Activated CD8-positive, alpha-beta memory T cell treated with anti-CD3 and anti-CD28 coated beads, Interleukin-2, amount 10 ng/mL, durations not matched to agents 7 days and 5 days (primary cell): Measurements from ENCODE around the gene EFNA1. TPM values are rescaled to one million over a fixed set of nuclear protein-coding genes. Genes with fewer than 3 reads are reported as not detected.
"Not testable (repeated sequence)": the region's sequence is repeated elsewhere in the genome, so short reads cannot be mapped to it uniquely, and the experiment has no call there.

Experiments
- ATAC-seq: fragments of 150-1000 bp; cut with Tn5 transposase; one replicate; pipeline ENCODE4 v1.10.0; 2021; ENCODE audit warnings: moderate library complexity
- CTCF ChIA-PET: fragments of 350-600 bp; sonication (Branson Sonifier 250); formaldehyde crosslinking; loops from one replicate; lab custom pipeline; 2021; ENCODE audit warnings: antibody characterized with exemption; lab: Charles Lee
- DNase-seq: peaks from one replicate; pipeline ENCODE4 v3.0.0-alpha.2; 2020
- H3K27ac Mint-ChIP-seq: one replicate; pipeline ENCODE4 v1.8.0; 2021; ENCODE audit warnings: mild to moderate bottlenecking, mixed read lengths
- H3K27me3 Mint-ChIP-seq: one replicate; pipeline ENCODE4 v1.8.0; 2021; ENCODE audit warnings: mixed read lengths
- H3K36me3 Mint-ChIP-seq: one replicate; pipeline ENCODE4 v1.8.0; 2021; ENCODE audit warnings: mild to moderate bottlenecking, mixed read lengths
- H3K4me1 Mint-ChIP-seq: one replicate; pipeline ENCODE4 v1.8.0; 2021; ENCODE audit warnings: mixed read lengths
- H3K4me3 Mint-ChIP-seq: one replicate; pipeline ENCODE4 v1.8.0; 2021; ENCODE audit warnings: mild to moderate bottlenecking, moderate library complexity, mixed read lengths
- H3K9me3 Mint-ChIP-seq: one replicate; pipeline ENCODE4 v1.8.0; 2022; ENCODE audit warnings: low read depth, mixed read lengths
- total RNA-seq, 2 experiments: library from RNA; stranded (reverse); gene quantifications; one replicate each; pipeline ENCODE4 v1.2.3, GENCODE V29; 2021

Gene EFNA1
- total RNA-seq, 2 experiments from 2014 or later = not detected

GRCh38 chr1:155104605-155105534, 22.8 kb upstream of the EFNA1 start:
- CTCF ChIA-PET = no interaction called here
- H3K4me3 Mint-ChIP-seq = no peak overlapping the region
- H3K36me3 Mint-ChIP-seq = no peaks in the 10 kb centered on the region
- DNase-seq (no peak), ATAC-seq (no peak)
- no peaks in the 10 kb centered on the region for H3K4me1 Mint-ChIP-seq
- peaks cover 12% of the 10 kb centered on the region for H3K27me3 Mint-ChIP-seq
- no peaks in the 10 kb centered on the region for H3K9me3 Mint-ChIP-seq
- no peak overlapping the region for H3K27ac Mint-ChIP-seq

DNA sequence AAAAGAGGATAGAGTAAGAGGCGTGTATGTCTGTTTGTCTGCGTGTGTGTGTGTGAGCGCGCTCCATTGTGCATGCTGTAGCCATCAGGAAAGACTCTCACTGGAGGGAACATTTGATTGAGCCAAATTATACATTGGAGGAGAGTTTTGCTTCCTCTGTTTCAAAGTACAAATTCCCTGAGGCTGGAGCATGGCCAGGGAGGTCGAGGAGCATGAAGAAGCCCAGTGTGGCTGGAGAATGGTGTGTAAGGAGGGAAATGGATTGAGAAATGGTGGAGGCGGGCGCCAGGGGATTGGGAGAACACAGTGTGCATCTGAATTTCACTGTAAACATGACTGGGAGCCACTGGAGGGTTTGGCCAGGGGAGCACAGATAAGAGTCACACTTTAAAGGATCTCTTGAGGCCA, 22.1 kb upstream of the EFNA1 start:
- DNase-seq (no peak), ATAC-seq (no peak)
- Mint-ChIP-seq H3K4me3 (no peak overlapping the region), H3K36me3 (no peaks in the 10 kb centered on the region), H3K9me3 (no peaks in the 10 kb centered on the region), H3K27ac (no peak overlapping the region), H3K4me1 (no peaks in the 10 kb centered on the region), H3K27me3 (peaks cover 12% of the 10 kb centered on the region)
- CTCF ChIA-PET = interaction anchor here (2.1 kb wide), 1 partner anchor 14 kb away, joined by 7 read pairs; no protein-coding TSS in a partner anchor

DNA sequence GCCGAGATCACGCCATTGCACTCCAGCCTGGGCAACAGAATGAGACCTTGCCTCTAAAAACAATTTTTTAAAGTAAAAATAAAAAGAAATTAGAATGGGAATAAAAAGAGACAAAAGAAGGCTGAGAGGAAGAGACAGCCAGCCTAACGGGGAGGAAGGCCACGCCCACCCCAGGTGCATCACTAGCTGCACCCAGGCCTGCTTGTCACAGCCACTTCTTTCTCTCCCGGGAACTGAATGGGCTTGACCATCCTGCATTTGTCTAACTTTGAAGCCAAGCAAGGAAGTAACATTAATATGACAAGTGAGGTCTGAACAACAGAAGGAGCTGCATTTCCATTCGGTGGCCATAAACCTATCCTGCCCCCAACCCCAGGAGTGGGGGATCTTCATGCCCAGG, 20.8 kb upstream of the EFNA1 start:
- CTCF ChIA-PET = interaction anchor here (0.6 to 2.4 kb wide), 4 partner anchors 15 to 66 kb away, joined by 3 to 10 read pairs (median 7); partner anchors contain the start of gene KRTCAP2
- ATAC-seq (no peak), DNase-seq (no peak)
- no peaks in the 10 kb centered on the region for H3K4me1 Mint-ChIP-seq
- H3K36me3 Mint-ChIP-seq = no peaks in the 10 kb centered on the region
- no peak overlapping the region for H3K27ac Mint-ChIP-seq
- H3K9me3 Mint-ChIP-seq = no peaks in the 10 kb centered on the region
- no peak overlapping the region for H3K4me3 Mint-ChIP-seq
- peaks cover 12% of the 10 kb centered on the region for H3K27me3 Mint-ChIP-seq

DNA sequence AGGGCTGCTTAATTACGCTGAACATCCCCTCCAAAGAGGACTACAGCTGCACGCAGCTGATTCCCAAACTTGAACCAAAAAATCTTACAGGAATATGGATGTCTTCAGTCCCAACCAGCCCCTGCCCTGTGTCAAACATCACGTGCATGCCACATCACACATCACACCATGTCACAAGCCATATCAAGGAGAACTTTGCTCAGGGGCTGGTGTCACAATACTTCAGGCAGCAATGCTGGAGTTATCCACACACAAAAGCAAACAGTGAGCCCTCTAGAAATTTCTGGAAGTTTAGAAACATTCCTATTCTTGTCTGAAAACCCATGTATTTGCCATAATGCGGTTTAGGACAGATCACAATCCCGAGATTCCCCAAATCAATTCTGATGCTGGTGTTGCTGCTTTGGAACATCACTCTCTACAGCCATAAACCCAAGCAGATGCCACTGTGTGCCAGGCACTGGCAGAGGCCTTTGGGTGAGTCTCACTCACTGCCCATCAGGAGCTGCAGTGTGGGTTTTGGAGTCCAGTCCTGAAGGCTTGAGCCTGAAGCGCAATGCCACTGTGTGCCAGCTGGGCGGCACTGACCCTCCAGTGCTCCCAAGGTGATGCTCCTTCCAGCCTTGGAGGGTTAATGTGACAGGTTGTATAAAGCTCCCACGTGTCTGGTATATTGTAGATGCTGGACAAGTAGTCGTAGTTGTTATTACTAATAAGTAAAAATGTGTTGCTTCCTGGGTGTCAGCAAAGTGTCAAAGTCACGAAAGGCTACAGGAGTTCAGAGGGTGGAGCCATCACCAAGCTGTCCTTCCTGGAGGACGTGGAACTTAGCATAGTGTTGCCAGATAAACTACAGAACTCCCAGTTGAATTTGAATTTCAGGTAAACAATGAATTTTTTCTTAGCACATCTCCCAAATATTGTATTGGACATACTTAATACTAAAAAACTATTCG, 20.1 kb upstream of the EFNA1 start:
- Mint-ChIP-seq H3K36me3 (no peaks in the 10 kb centered on the region), H3K27ac (no peak overlapping the region), H3K9me3 (no peaks in the 10 kb centered on the region), H3K27me3 (peaks cover 12% of the 10 kb centered on the region), H3K4me1 (no peaks in the 10 kb centered on the region), H3K4me3 (no peak overlapping the region)
- CTCF ChIA-PET = interaction anchor here (1.4 to 2.4 kb wide), 4 partner anchors 10 to 65 kb away, joined by 5 to 10 read pairs (median 7); partner anchors contain the start of gene KRTCAP2
- no peak for ATAC-seq
- DNase-seq = no peak

DNA sequence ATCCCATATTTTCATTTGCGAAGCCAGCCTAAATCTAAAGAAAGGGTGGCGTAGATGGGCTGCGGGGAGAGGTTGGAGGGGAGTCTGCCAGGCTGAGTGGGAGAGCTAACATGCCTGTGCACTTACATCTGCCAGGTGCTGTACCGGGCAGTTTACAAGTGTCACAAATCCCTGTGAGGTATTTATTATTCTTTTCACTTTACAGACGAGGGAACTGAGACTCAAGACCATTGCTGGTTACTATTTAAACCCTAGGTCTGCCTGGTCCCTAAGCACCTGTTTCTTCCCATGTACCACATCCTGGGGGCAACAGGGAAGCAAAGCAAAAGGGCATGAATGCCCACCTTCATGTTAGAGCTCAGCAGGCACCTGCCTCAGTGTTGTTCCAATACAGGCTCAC, 19.4 kb upstream of the EFNA1 start:
- peaks cover 12% of the 10 kb centered on the region for H3K27me3 Mint-ChIP-seq
- no peaks in the 10 kb centered on the region for H3K9me3 Mint-ChIP-seq
- no peak overlapping the region for H3K27ac Mint-ChIP-seq
- DNase-seq = no peak
- no peak overlapping the region for H3K4me3 Mint-ChIP-seq
- CTCF ChIA-PET = interaction anchor here (1.5 to 2.4 kb wide), 2 partner anchors 11 to 58 kb away, joined by 5 to 10 read pairs; no protein-coding TSS in a partner anchor
- H3K4me1 Mint-ChIP-seq = no peaks in the 10 kb centered on the region
- ATAC-seq = no peak
- no peaks in the 10 kb centered on the region for H3K36me3 Mint-ChIP-seq

GRCh38 chr1:155110381-155110780, 17.3 kb upstream of the EFNA1 start:
- H3K36me3 Mint-ChIP-seq = no peaks in the 10 kb centered on the region
- no peaks in the 10 kb centered on the region for H3K9me3 Mint-ChIP-seq
- H3K27ac Mint-ChIP-seq = no peak overlapping the region
- no peak overlapping the region for H3K4me3 Mint-ChIP-seq
- no peaks in the 10 kb centered on the region for H3K4me1 Mint-ChIP-seq
- CTCF ChIA-PET = interaction anchor here (1.2 to 2.4 kb wide), 3 partner anchors 19 to 57 kb away, joined by 3 to 8 read pairs (median 6); no protein-coding TSS in a partner anchor
- peaks cover 7% of the 10 kb centered on the region for H3K27me3 Mint-ChIP-seq
- DNase-seq (no peak), ATAC-seq (no peak)

- ATAC-seq = no peak
- no peaks in the 10 kb centered on the region for H3K36me3 Mint-ChIP-seq
- H3K4me3 Mint-ChIP-seq = no peak overlapping the region
- peaks cover 3% of the 10 kb centered on the region for H3K27me3 Mint-ChIP-seq
- no peaks in the 10 kb centered on the region for H3K9me3 Mint-ChIP-seq
- no peak overlapping the region for H3K27ac Mint-ChIP-seq
- no peaks in the 10 kb centered on the region for H3K4me1 Mint-ChIP-seq
- no peak for DNase-seq
- CTCF ChIA-PET = interaction anchor here (1.2 to 2.4 kb wide), 3 partner anchors 19 to 57 kb away, joined by 3 to 8 read pairs (median 6); no protein-coding TSS in a partner anchor
These were observed 16.9 kb upstream of the EFNA1 start for GRCh38 chr1:155110826-155111225.

DNA sequence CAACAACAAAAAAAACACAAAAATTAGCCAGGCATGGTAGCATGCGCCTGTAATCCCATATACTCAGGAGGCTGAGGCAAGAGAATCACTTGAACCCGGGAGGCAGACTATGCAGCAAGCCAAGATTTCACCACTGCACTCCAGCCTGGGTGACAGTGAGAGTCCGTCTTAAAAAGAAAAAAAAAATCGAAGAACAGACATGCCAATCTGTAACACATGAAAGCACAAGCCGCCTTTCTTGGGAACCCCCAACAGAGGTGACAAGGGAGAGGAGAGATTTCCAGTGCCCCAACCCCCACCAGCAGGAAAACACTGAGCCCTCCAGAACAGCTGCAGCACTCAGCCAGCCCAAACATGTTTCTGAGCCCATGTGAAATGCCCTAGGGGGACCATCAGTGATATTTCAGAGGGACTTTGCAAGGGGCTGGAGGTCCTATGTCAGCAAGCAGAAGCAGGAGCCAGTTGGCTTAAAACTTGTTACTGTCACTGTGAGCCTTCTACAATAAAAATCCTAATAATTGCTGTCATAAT, 14.2 kb upstream of the EFNA1 start:
- Mint-ChIP-seq H3K36me3 (no peaks in the 10 kb centered on the region), H3K27me3 (peaks cover 14% of the 10 kb centered on the region), H3K27ac (no peak overlapping the region), H3K4me1 (no peaks in the 10 kb centered on the region), H3K4me3 (no peak overlapping the region), H3K9me3 (no peaks in the 10 kb centered on the region)
- no peak for ATAC-seq
- CTCF ChIA-PET = no interaction called here
- no peak for DNase-seq

DNA sequence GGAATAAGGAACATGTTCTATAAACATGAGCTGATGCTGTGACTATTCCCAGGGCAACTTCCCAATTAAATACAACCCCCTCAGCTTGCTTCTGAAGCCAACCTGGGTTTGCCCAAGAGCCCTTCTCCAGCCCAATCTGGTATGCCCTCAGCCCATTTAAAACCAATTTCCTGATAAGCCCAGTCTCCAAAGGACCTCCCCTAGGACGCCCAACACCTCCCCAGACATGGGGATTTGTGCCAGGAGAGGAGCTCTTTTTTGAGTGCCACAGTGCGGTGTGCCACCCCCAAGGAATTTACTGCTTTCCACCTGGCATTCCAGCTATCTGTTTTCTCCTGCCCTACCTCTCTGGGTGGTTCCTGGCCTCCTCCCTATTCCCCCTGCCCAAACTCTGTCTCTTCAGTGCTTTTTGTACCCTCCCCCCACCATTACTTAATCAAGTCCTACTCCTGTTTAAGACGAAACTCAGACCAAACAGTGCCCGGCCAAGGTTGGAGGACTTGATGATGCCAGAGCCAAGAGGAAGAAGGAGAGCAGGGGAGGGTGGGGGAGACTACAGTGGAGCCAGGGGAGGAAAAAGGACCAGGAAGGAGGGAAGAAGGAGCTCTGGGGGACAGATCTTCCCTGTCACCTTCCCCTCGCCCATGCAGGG, 11.4 kb upstream of the EFNA1 start:
- ATAC-seq (no peak), DNase-seq (no peak)
- H3K4me3 Mint-ChIP-seq = no peak overlapping the region
- CTCF ChIA-PET = interaction anchor here (0.8 to 0.9 kb wide), 2 partner anchors 15 to 25 kb away, joined by 3 read pairs; no protein-coding TSS in a partner anchor
- peaks cover 21% of the 10 kb centered on the region for H3K27me3 Mint-ChIP-seq
- H3K4me1 Mint-ChIP-seq = no peaks in the 10 kb centered on the region
- no peaks in the 10 kb centered on the region for H3K36me3 Mint-ChIP-seq
- no peak overlapping the region for H3K27ac Mint-ChIP-seq
- no peaks in the 10 kb centered on the region for H3K9me3 Mint-ChIP-seq

DNA sequence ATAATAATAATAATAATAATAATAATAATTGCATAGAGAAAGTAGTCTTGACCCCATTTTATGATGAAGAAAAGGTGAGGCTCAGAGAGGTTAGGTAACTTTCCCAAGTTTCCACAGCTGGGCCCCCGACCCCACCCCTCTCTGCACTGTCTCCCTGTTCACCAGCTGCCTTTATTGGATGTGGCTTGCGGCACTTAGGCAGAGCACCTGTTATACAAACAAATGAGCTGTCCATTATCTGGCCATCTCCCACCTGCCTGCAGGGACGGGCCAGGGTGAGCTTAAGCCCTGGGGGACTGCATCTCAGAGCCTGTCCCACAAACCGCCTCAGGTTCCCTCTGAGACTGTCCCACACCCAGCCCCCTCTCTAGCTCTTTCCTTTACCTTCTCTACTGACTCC, 10.1 kb upstream of the EFNA1 start:
- CTCF ChIA-PET = interaction anchor here (0.7 to 1.1 kb wide), 3 partner anchors 21 to 579 kb away, joined by 3 to 6 read pairs (median 4); no protein-coding TSS in a partner anchor
- Mint-ChIP-seq H3K27ac (no peak overlapping the region), H3K36me3 (no peaks in the 10 kb centered on the region), H3K4me1 (no peaks in the 10 kb centered on the region), H3K9me3 (no peaks in the 10 kb centered on the region), H3K27me3 (peaks cover 27% of the 10 kb centered on the region), H3K4me3 (no peak overlapping the region)
- ATAC-seq (no peak), DNase-seq (no peak)

GRCh38 chr1:155118090-155118489, 9.6 kb upstream of the EFNA1 start:
- ATAC-seq, H3K4me3 Mint-ChIP-seq, H3K36me3 Mint-ChIP-seq, H3K9me3 Mint-ChIP-seq, H3K4me1 Mint-ChIP-seq, DNase-seq, H3K27ac Mint-ChIP-seq: not testable (repeated sequence)
- H3K27me3 Mint-ChIP-seq = peaks cover 29% of the 10 kb centered on the region
- CTCF ChIA-PET = interaction anchor here (0.7 to 1.0 kb wide), 2 partner anchors 27 to 580 kb away, joined by 3 to 4 read pairs; no protein-coding TSS in a partner anchor

GRCh38 chr1:155120253-155120652, 7.4 kb upstream of the EFNA1 start:
- H3K4me1 Mint-ChIP-seq = no peaks in the 10 kb centered on the region
- DNase-seq (no peak), ATAC-seq (no peak)
- H3K27ac Mint-ChIP-seq = no peak overlapping the region
- peaks cover 43% of the 10 kb centered on the region for H3K27me3 Mint-ChIP-seq
- no peaks in the 10 kb centered on the region for H3K36me3 Mint-ChIP-seq
- CTCF ChIA-PET = interaction anchor here (0.8 to 1.4 kb wide), 3 partner anchors 35 to 48 kb away, joined by 3 read pairs; no protein-coding TSS in a partner anchor
- no peak overlapping the region for H3K4me3 Mint-ChIP-seq
- H3K9me3 Mint-ChIP-seq = no peaks in the 10 kb centered on the region
